NCI-H510A (cell line): Measurements from ENCODE around the gene IKZF2.

Experiments
- DNase-seq: peaks from one replicate; lab custom pipeline; 2025; lab: John Stamatoyannopoulos, UW

IKZF2 gene

GRCh38 chr2:212956665-212957607 lies 194.5 kb downstream of the IKZF2 start:
- no peak for DNase-seq

GRCh38 chr2:212953170-212953920 lies 198.1 kb downstream of the IKZF2 start:
- no peak for DNase-seq

GRCh38 chr2:212949786-212950185 lies 201.6 kb downstream of the IKZF2 start:
- no peak for DNase-seq
